ENCODE results near the gene HSPA5. TPM values are rescaled to one million over a fixed set of nuclear protein-coding genes. Genes with fewer than 3 reads are reported as not detected.
"Not testable (repeated sequence)": the region's sequence is repeated elsewhere in the genome, so short reads cannot be mapped to it uniquely, and the experiment has no call there.

The HSPA5 gene
- total RNA-seq, 1 donor from 2014 or later, result 251 TPM

DNA sequence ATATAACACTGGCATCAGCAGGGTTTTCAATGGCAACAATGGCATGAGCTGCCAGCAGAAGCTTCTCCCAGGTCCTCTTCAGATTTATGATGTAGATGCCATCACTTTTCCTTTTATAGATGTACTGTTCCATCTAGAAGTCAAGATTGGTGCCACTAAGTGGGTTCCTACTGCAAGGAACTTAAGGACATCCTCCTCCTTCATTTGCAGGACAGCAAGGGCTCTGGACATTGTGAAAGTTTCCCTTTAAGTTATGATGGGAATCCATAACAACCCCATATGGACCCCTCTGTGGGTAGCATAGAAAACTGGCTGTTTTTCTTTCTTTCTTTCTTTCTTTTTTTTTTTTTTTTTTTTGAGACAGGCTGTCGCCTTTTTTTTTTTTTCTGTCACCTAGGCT lies 45.6 kb downstream of the HSPA5 start:
- DNase-seq (ENCODE audit: low spot score); ATAC-seq: not testable (repeated sequence)

DNA sequence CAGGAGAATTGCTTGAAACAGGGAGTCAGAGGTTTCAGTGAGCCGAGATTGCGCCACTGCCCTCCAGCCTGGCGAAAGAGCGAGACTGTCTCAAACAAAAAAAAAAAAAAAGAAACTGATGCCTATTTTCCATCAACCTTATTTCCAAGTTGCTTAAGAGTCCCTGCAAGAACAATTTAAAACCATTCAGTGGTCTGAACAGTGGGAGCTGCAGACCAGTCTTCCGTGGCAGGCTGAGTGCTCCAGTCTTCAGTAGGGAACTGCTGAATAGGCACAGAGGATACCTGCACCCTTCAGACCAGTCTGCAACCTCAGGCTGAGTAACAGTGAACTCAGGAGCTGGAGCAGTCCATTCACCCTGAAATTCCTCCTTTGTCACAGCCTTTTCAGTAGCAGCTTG lies 46.7 kb downstream of the HSPA5 start:
- not testable (repeated sequence) for DNase-seq (ENCODE audit: low spot score); ATAC-seq

GRCh38 chr9:125190361-125190801 lies 50.8 kb downstream of the HSPA5 start:
- no peak for DNase-seq (ENCODE audit: low spot score)
- ATAC-seq, result no peak

DNA sequence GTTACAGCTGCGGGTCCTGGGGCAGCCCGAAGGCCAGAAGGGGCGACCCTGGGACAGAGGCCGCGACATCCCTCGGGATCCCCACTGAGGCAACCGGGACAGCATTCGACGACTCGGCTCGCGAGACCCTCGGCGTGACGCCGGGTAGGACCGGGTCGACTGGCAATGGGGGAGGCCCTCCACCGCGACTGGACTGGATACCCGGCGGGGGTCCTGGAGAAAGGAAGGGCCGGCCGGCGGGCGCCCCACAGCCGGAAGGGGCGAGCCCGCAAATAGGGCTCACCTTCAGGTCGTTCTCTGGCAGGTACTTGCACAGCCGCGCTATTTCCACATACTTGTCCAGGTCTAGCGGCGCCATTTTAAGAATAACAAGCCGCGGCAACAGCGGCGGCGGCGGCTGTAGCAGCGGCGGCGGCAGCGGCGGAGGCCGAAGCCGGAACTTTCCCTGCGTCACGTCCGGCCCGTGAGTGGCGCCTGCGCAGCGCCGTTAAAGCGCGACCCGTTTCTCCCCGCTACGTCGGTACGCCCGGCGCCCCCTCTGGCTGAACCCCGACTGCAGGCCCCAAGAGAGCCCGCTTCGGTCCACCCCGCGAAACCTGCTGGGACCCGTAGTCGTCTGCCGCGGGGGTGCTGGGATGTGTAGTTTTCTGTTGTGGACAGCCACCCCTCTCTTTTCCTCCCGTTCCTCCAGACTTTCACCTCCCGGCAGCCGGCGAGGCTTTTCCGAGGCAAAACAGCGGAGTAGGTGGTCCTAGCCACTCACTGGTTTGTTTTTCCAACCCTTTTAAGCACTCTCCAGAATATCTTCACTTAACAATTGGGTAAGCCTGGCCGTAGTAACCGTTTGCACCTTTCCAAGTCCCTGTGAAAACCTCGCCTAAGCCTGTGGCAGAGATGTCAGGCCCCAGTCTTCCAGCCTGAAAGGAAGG lies 51.5 kb downstream of the HSPA5 start, which contains the start of gene PPP6C:
PPP6C (minus strand) TSS at position 443 of the 929 bp plus-strand sequence; CDS start at position 358, 85 bp downstream.
- DNase-seq (ENCODE audit: low spot score) (peak; percentile 98), ATAC-seq (peak; percentile 99)

- ATAC-seq (peak; percentile 21), DNase-seq (ENCODE audit: low spot score) (no peak)
Measured at GRCh38 chr9:125189011-125189360, 52.2 kb downstream of the HSPA5 start.

Other genes starting within 250 kb of the HSPA5 start
- gene SCAI, start 97.8 kb downstream of the HSPA5 start, total RNA-seq, result 2.6 TPM
- gene PPP6C, start 51.5 kb downstream of the HSPA5 start, total RNA-seq, result 17.0 TPM
- 22.9 TPM for gene RABEPK, start 40.8 kb downstream of the HSPA5 start, total RNA-seq
- gene GAPVD1, start 20.5 kb upstream of the HSPA5 start, total RNA-seq, result 16.4 TPM

All from left lobe of liver (tissue), 2 donors.